Neural progenitor cell (in vitro differentiated cells): ENCODE results near the gene SYVN1.

Source experiments
- CTCF ChIP-seq: fragments of 200-600 bp; sonication (generic); IDR thresholded peaks from 2 replicates; pipeline ENCODE4 v1.5.1; 2017; ENCODE audit warnings: antibody characterized with exemption, mild to moderate bottlenecking
- EZH2 ChIP-seq: fragments of 200-600 bp; sonication (generic); IDR thresholded peaks from 2 replicates; pipeline ENCODE4 v1.6.1; 2017; ENCODE audit warnings: antibody characterized with exemption, mild to moderate bottlenecking, moderate library complexity

DNA sequence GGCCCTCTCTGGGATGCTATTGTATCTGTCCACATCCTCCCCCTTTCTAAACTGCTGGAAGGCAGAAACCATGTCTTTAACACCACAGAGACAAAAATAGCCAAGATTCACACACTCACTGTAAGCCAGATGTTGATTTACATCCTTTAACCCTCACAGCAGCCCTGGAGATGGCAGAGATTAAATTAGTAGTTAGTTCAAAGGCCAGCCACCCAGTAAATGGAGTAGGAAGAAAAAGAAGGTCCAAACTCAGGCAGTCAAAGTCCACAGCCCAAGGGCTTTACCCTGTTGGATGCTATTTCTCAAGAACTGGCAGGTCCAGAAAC is 14.7 kb downstream of the SYVN1 start:
- TF ChIP-seq CTCF (no peak), EZH2 (no peak)
